Measurements from ENCODE around the gene NIM1K.

NIM1K gene

DNA sequence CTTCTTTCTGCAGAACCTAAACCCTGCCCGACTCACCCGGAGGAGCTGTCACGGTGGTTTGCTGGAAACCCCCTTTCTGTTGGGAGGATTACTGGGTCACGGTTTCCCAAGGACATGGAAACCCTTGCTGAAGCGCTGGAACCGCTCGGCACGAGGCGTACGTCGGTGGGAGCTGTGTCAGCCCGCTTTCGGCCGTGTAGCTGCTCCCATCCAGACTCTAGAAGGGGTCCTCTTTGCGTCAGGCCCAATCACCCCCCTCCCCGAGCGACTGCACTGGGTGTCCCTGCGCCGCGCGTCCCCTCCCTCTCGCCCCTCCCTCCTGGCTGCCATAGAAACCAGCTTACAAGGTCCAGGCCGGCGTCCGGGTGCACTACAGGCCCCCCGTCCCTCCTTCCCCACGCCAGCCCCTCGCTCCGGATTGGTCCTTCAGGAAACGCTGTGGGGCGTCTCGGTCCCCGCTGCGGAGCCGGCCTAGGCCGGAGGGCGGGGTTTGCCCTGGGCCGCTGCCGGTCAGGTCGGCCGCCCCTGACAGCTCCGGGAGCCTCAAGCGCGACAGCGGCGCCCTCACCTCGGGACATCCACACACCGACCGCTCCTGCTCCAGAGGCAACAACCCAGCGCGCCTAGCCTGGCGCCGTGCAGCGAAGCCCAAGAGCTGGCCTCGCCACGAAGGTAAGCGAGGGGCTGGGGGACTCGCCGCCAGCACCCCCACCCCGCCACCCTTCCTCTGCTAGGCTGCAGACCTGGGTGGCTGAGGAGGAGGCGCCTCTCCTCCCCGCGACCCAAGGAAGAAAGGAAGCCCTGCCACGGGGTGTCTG is at the start of gene NIM1K:
Gene NIM1K, plus strand, starts transcription at position 486 of the 818 bp plus-strand sequence. CDS start 53,551 bp downstream, outside the sequence.
- Histone ChIP-seq H3K9me3 (ENCODE audit: insufficient read depth, low read depth, low read length) (no peaks in the 10 kb centered on the region), H3K27me3 (ENCODE audit: insufficient read depth, low read length) (peaks cover 48% of the 10 kb centered on the region), H3K4me3 (ENCODE audit: low read length) (peak within 1 kb of the TSS; percentile 58), H3K4me1 (ENCODE audit: insufficient read depth, low read length) (peaks cover 4% of the 10 kb centered on the region; the same call in 1 of the 2 replicates), H3K36me3 (ENCODE audit: insufficient read depth, low read depth, low read length) (no peaks in the 10 kb centered on the region), H3K27ac (ENCODE audit: low read length) (no peak within 1 kb of the TSS), H3K9ac (ENCODE audit: low read depth, low read length) (no peak within 1 kb of the TSS)

DNA sequence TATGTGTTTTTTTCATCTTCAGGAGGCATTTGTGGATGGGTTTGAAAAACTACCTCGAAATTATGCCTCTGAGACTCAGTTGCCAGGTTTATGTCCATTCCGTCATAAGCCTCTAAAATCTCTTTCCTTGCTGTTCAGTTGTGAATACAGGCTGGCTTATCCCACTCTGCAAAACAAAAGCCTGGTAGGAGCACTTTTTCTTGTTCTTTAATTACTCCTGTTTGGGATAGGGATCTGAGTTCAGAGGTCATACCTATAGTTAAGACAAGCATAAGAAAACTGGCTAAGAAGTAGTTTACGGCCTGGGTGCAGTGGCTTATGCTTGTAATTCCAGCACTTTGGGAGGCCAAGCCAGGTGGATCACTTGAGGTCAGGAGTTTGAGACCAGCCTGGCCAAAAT is 47.0 kb upstream of the NIM1K start:
- 0 out of 2 replicates have a peak, but pooled peaks cover 4% of the 10 kb centered on the region for H3K4me1 ChIP-seq (ENCODE audit: insufficient read depth, low read length)
- H3K27me3 ChIP-seq (ENCODE audit: insufficient read depth, low read length), result no peaks in the 10 kb centered on the region
- no peak overlapping the region for H3K4me3 ChIP-seq (ENCODE audit: low read length)
- no peak overlapping the region for H3K9ac ChIP-seq (ENCODE audit: low read depth, low read length)
- no peaks in the 10 kb centered on the region for H3K9me3 ChIP-seq (ENCODE audit: insufficient read depth, low read depth, low read length)
- H3K27ac ChIP-seq (ENCODE audit: low read length), result no peak overlapping the region
- peaks cover 54% of the 10 kb centered on the region for H3K36me3 ChIP-seq (ENCODE audit: insufficient read depth, low read depth, low read length)

DNA sequence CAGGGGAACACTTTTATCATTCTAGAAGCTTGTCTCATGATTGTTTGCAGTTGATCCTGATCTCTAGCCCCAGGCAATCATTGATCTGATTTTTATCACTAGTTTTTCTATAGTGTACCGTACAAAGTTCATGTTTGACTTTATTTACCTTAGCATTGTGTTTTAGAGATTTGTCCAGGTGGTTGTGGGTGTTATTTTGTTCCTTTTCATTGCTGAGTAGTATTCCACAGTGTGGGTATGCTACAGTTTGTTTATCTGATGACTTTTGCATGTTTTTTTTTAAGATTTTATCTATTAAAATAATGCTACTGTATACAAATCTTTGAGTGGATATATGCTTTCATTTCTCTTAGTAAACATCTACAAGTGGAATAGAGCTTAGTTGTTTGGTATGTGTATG is 45.1 kb upstream of the NIM1K start:
- Histone ChIP-seq H3K4me3 (ENCODE audit: low read length) (no peak overlapping the region), H3K27me3 (ENCODE audit: insufficient read depth, low read length) (no peaks in the 10 kb centered on the region), H3K4me1 (ENCODE audit: insufficient read depth, low read length) (0 out of 2 replicates have a peak, but pooled peaks cover 4% of the 10 kb centered on the region), H3K9me3 (ENCODE audit: insufficient read depth, low read depth, low read length) (no peaks in the 10 kb centered on the region), H3K36me3 (ENCODE audit: insufficient read depth, low read depth, low read length) (peaks cover 52% of the 10 kb centered on the region), H3K9ac (ENCODE audit: low read depth, low read length) (no peak overlapping the region), H3K27ac (ENCODE audit: low read length) (no peak overlapping the region)

DNA sequence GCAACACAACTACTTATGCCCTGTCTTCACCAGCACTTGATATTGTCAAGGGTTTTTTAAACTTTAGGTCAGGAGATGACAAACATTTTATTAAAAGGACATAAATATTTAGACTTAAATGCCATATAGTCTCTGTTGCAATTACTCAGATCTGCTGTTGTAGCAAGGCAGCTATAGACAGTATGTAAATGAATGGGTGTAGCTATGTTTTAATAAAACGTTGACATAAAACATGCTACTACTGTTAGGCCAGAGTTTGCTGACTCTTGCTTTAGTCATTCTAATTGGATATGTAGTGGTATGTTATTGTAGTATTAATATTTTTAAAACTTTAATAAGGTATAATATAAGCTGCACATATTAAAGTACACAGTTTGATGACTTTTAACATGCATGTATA is 43.6 kb upstream of the NIM1K start:
- no peak overlapping the region for H3K27ac ChIP-seq (ENCODE audit: low read length)
- H3K27me3 ChIP-seq (ENCODE audit: insufficient read depth, low read length), result no peaks in the 10 kb centered on the region
- no peak overlapping the region for H3K9ac ChIP-seq (ENCODE audit: low read depth, low read length)
- no peak overlapping the region for H3K4me3 ChIP-seq (ENCODE audit: low read length)
- H3K9me3 ChIP-seq (ENCODE audit: insufficient read depth, low read depth, low read length), result no peaks in the 10 kb centered on the region
- peaks cover 58% of the 10 kb centered on the region for H3K36me3 ChIP-seq (ENCODE audit: insufficient read depth, low read depth, low read length)
- H3K4me1 ChIP-seq (ENCODE audit: insufficient read depth, low read length), result 0 out of 2 replicates have a peak, but pooled peaks cover 4% of the 10 kb centered on the region

DNA sequence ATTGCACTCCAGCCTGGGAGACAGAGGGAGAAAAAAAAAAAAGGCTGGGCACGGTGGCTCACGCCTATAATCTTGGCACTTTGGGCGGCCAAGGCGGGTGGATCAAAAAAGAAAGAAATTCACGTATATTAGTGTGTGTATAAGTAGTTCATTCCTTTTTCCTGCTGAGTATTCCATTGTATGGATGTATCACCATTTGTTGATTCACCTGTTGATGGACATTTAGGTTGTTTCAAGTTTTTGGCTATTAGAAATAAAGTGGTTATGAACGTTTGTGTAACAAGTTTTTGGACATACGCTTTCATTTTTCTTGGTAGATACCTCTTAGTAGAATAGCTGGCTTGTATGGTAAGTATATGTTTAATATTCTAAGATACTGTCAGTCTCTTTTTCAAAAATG is 42.8 kb upstream of the NIM1K start:
- Histone ChIP-seq H3K9ac (ENCODE audit: low read depth, low read length) (no peak overlapping the region), H3K27me3 (ENCODE audit: insufficient read depth, low read length) (no peaks in the 10 kb centered on the region), H3K27ac (ENCODE audit: low read length) (no peak overlapping the region), H3K9me3 (ENCODE audit: insufficient read depth, low read depth, low read length) (no peaks in the 10 kb centered on the region), H3K4me3 (ENCODE audit: low read length) (no peak overlapping the region), H3K36me3 (ENCODE audit: insufficient read depth, low read depth, low read length) (peaks cover 59% of the 10 kb centered on the region), H3K4me1 (ENCODE audit: insufficient read depth, low read length) (0 out of 2 replicates have a peak, but pooled peaks cover 4% of the 10 kb centered on the region)

DNA sequence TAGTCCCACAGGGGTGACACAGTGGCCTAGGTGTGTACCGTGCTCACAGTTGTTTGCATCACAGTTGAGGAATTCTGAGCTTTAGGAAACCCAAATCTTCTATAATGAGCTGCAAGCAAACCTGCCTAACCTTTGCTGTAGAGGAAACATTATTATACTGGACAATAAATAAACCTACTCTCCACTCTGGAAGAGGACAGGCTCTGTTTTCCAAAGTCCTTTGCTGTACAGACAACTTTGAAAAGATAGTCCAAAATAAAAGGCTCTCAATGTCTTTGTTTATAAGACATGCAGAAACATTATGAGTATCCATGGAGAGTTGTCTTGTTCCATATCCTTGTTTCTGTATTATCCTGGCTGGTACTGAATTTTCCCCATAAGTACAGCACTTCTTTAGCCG is 42.0 kb upstream of the NIM1K start:
- Histone ChIP-seq H3K36me3 (ENCODE audit: insufficient read depth, low read depth, low read length) (peaks cover 50% of the 10 kb centered on the region), H3K4me1 (ENCODE audit: insufficient read depth, low read length) (no peaks in the 10 kb centered on the region), H3K27me3 (ENCODE audit: insufficient read depth, low read length) (no peaks in the 10 kb centered on the region), H3K9me3 (ENCODE audit: insufficient read depth, low read depth, low read length) (no peaks in the 10 kb centered on the region), H3K27ac (ENCODE audit: low read length) (no peak overlapping the region), H3K4me3 (ENCODE audit: low read length) (no peak overlapping the region), H3K9ac (ENCODE audit: low read depth, low read length) (no peak overlapping the region)

DNA sequence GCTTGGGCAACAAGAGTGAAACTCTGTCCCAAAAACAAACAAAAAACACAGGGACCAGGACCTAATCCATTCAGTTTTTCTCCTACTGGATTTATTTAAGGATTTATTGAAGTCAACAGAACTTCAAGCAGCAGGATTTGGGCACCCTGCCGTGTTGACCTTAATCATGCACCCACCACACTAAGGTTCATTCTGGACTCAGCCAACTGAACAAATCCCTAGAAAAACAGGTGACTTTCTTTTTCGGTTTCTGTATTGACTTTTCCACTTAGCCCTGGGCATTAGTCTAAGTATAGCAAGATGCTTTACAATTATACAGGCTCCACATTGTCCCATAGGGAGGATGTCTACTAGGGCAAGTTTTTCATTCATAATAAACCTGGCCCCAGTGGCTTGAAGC is 41.3 kb upstream of the NIM1K start:
- no peaks in the 10 kb centered on the region for H3K27me3 ChIP-seq (ENCODE audit: insufficient read depth, low read length)

DNA sequence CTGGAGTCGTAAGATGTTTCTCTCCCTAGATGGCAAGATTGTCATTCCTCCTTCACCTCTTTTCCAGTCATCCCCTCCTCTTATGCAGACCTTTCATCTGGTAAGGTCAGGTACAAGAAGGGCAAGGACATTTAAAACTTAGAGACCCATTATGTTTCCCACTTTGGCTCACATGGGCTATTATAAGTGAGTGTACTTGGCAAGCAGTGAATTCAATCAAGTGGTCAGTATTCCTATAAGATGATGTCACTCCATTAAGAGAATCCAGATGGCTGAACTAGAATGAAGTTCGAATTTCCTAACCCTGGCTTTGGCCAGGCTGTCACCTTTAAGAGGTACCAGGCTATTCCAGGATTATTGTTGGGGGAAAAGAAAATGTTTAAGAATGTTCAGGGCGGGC is 39.1 kb upstream of the NIM1K start:
- Histone ChIP-seq H3K9ac (ENCODE audit: low read depth, low read length) (no peak overlapping the region), H3K27me3 (ENCODE audit: insufficient read depth, low read length) (no peaks in the 10 kb centered on the region), H3K27ac (ENCODE audit: low read length) (no peak overlapping the region), H3K4me3 (ENCODE audit: low read length) (no peak overlapping the region), H3K9me3 (ENCODE audit: insufficient read depth, low read depth, low read length) (no peaks in the 10 kb centered on the region), H3K4me1 (ENCODE audit: insufficient read depth, low read length) (peaks cover 18% of the 10 kb centered on the region), H3K36me3 (ENCODE audit: insufficient read depth, low read depth, low read length) (peaks cover 47% of the 10 kb centered on the region)

More for the DNA sequence above, 41.3 kb upstream of the NIM1K start:
- Histone ChIP-seq H3K36me3 (ENCODE audit: insufficient read depth, low read depth, low read length) (peaks cover 51% of the 10 kb centered on the region), H3K9ac (ENCODE audit: low read depth, low read length) (no peak overlapping the region), H3K9me3 (ENCODE audit: insufficient read depth, low read depth, low read length) (no peaks in the 10 kb centered on the region), H3K27ac (ENCODE audit: low read length) (no peak overlapping the region), H3K4me1 (ENCODE audit: insufficient read depth, low read length) (peaks cover 6% of the 10 kb centered on the region; the same call in 1 of the 2 replicates), H3K4me3 (ENCODE audit: low read length) (no peak overlapping the region)

DNA sequence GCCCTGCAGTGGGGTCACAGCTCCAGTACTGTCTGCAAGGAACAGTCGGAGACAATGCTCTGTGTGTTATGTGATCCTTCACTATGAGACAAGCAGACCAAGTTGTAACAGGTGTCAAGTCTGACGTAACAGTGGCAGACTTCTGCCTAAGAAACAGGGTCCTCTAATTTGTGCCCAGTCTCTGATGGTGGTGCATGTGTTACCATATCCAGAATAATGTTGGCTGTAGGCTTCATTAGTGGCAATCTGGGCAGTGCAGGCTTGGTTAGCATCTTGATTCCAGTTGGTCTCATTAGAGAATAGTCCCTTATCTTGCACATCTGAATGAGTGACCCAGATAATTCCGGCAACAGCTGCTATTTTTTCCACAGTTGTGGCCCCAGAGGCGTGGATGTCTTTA is 37.6 kb upstream of the NIM1K start:
- Histone ChIP-seq H3K27ac (ENCODE audit: low read length) (no peak overlapping the region), H3K36me3 (ENCODE audit: insufficient read depth, low read depth, low read length) (peaks cover 51% of the 10 kb centered on the region), H3K27me3 (ENCODE audit: insufficient read depth, low read length) (no peaks in the 10 kb centered on the region), H3K4me3 (ENCODE audit: low read length) (no peak overlapping the region), H3K4me1 (ENCODE audit: insufficient read depth, low read length) (peaks cover 18% of the 10 kb centered on the region), H3K9ac (ENCODE audit: low read depth, low read length) (no peak overlapping the region), H3K9me3 (ENCODE audit: insufficient read depth, low read depth, low read length) (no peaks in the 10 kb centered on the region)

DNA sequence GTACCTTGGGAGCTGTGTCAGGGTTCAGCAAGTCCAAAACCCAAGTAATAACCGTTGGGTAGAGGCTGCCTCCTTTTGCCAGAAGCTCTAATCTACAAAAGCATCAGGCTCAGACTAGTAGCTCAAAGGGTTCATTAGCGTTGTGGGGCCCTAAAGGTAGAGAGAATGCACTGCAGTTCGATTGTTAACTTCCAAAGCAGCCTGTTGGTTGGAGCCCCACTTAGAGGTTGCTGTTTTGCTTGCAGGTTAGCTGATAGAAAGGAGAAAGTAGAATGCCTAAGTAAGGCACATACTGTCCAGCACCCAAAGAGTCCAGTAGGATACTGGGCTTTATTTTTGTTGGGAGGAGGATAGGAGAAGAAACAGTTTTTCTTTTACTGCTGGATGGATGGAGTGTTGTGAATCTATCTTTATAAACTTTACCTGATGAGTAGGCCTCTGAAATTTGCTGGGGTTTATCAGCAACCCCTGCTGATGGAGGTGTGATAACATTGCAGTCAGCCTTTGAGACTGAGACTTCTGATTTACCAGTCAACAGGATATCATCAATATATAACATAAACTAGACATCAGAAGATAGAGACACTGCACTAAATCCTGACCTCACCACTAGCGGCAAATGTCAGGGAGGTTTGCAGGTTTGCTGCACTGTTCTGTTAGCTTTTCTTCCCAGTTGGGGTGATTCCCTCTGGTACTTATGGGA is 36.5 kb upstream of the NIM1K start:
- Histone ChIP-seq H3K4me1 (ENCODE audit: insufficient read depth, low read length) (peaks cover 18% of the 10 kb centered on the region), H3K36me3 (ENCODE audit: insufficient read depth, low read depth, low read length) (peaks cover 41% of the 10 kb centered on the region), H3K27me3 (ENCODE audit: insufficient read depth, low read length) (no peaks in the 10 kb centered on the region), H3K9ac (ENCODE audit: low read depth, low read length) (no peak overlapping the region), H3K4me3 (ENCODE audit: low read length) (no peak overlapping the region), H3K9me3 (ENCODE audit: insufficient read depth, low read depth, low read length) (no peaks in the 10 kb centered on the region), H3K27ac (ENCODE audit: low read length) (no peak overlapping the region)

DNA sequence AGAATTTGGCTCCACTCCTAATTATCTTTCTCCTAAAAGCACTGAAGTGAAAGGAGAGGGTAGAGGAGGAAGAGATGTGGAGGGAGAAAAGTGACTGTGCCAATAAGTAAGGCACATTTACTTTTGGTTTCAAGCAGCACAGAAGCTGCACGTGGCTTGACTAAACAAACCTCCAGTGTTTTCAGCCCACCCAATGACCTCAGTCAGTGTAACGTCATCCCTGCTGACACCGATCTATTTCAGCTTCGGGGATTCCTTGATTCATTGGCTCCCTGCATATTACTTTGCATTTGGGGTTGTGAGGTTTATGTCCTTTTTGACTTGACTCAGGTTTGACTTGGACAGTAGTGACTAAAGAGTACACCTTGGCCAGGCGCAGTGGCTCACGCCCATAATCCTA is 35.6 kb upstream of the NIM1K start:
- Histone ChIP-seq H3K4me1 (ENCODE audit: insufficient read depth, low read length) (peaks cover 18% of the 10 kb centered on the region), H3K9me3 (ENCODE audit: insufficient read depth, low read depth, low read length) (no peaks in the 10 kb centered on the region), H3K9ac (ENCODE audit: low read depth, low read length) (no peak overlapping the region), H3K36me3 (ENCODE audit: insufficient read depth, low read depth, low read length) (peaks cover 41% of the 10 kb centered on the region), H3K4me3 (ENCODE audit: low read length) (no peak overlapping the region), H3K27ac (ENCODE audit: low read length) (no peak overlapping the region), H3K27me3 (ENCODE audit: insufficient read depth, low read length) (no peaks in the 10 kb centered on the region)

DNA sequence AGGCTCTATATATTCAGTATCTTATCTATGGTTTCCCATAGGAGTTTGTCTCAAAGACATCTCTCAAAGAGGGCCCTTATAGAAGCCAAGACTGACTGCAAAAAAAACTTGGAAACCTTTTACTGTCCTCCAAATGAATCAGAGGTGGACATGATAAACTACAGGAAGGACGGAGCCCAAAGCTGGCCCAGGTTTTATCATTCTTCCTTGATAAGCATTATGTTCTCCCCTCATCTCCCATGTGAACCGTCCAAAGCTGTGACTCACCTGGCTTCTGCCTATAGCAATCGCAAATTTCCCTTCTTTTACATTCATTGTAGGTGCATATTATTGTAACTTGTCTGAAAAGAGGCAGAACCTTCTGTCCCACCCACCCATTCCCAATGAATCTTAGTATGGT is 35.0 kb upstream of the NIM1K start:
- H3K4me1 ChIP-seq (ENCODE audit: insufficient read depth, low read length), result peaks cover 18% of the 10 kb centered on the region
- no peaks in the 10 kb centered on the region for H3K27me3 ChIP-seq (ENCODE audit: insufficient read depth, low read length)
- peaks cover 47% of the 10 kb centered on the region for H3K36me3 ChIP-seq (ENCODE audit: insufficient read depth, low read depth, low read length)

More for the DNA sequence above, 35.0 kb upstream of the NIM1K start:
- H3K27ac ChIP-seq (ENCODE audit: low read length), result no peak overlapping the region
- H3K4me3 ChIP-seq (ENCODE audit: low read length), result no peak overlapping the region
- H3K9me3 ChIP-seq (ENCODE audit: insufficient read depth, low read depth, low read length), result no peaks in the 10 kb centered on the region
- no peak overlapping the region for H3K9ac ChIP-seq (ENCODE audit: low read depth, low read length)
